Measurements from ENCODE around the gene DPP6.
A peak's percentile ranks its signal among the peaks of the same experiment; 100 is the strongest.

The DPP6 gene

GRCh38 chr7:154804449-154804848 is 752.3 kb downstream of the DPP6 start:
- TF ChIP-seq FOXM1 (IDR thresholded peaks at IDR 0.05; ENCODE audit: borderline replicate concordance) (no peak), NFRKB (IDR thresholded peaks at IDR 0.05) (no peak), ARNT (IDR thresholded peaks at IDR 0.05) (no peak), BHLHE40 (IDR thresholded peaks at IDR 0.05; ENCODE audit: borderline replicate concordance) (no peak), FOXK2 (IDR thresholded peaks at IDR 0.05) (no peak), SP1 (IDR thresholded peaks at IDR 0.05) (no peak), ELF4 (IDR thresholded peaks at IDR 0.05) (no peak), ZNF384 (IDR thresholded peaks at IDR 0.05) (no peak), CTBP1 (IDR thresholded peaks at IDR 0.05; ENCODE audit: borderline replicate concordance) (no peak), PKNOX1 (IDR thresholded peaks at IDR 0.05) (no peak), TARDBP (IDR thresholded peaks at IDR 0.05) (no peak), HDGF (IDR thresholded peaks at IDR 0.05; ENCODE audit: borderline replicate concordance) (no peak), L3MBTL2 (conservative IDR thresholded peaks at IDR 0.05) (no peak)
- POLR2A ChIA-PET = no interaction called here
- no peak for DNase-seq (ENCODE audit: extremely low spot score)
- CTCF ChIA-PET = no interaction called here

GRCh38 chr7:154812027-154812426 is 759.8 kb downstream of the DPP6 start:
- POLR2A ChIA-PET = no interaction called here
- CTCF ChIA-PET = no interaction called here
- no peak for TF ChIP-seq HDGF (IDR thresholded peaks at IDR 0.05; ENCODE audit: borderline replicate concordance)
- no peak for TF ChIP-seq FOXA1 (IDR thresholded peaks at IDR 0.05)
- TF ChIP-seq CTBP1 (IDR thresholded peaks at IDR 0.05; ENCODE audit: borderline replicate concordance) = no peak
- TF ChIP-seq BHLHE40 (IDR thresholded peaks at IDR 0.05; ENCODE audit: borderline replicate concordance) = no peak
- TF ChIP-seq ARNT (IDR thresholded peaks at IDR 0.05) = no peak
- no peak for TF ChIP-seq FOXK2 (IDR thresholded peaks at IDR 0.05)
- no peak for TF ChIP-seq SP1 (IDR thresholded peaks at IDR 0.05)
- TF ChIP-seq PKNOX1 (IDR thresholded peaks at IDR 0.05) = no peak
- TF ChIP-seq ZNF384 (IDR thresholded peaks at IDR 0.05) = no peak
- no peak for TF ChIP-seq TARDBP (IDR thresholded peaks at IDR 0.05)

GRCh38 chr7:154817224-154817896 is 765.2 kb downstream of the DPP6 start:
- no peak for TF ChIP-seq ARNT (IDR thresholded peaks at IDR 0.05)
- TF ChIP-seq TARDBP (IDR thresholded peaks at IDR 0.05) = peak; percentile 62; the same call in 1 of the 2 replicates
- TF ChIP-seq ELF4 (IDR thresholded peaks at IDR 0.05) = no peak
- 0 out of 2 replicates have a peak, but pooled peaks have one; percentile 17 for TF ChIP-seq LEF1 (IDR thresholded peaks at IDR 0.05; ENCODE audit: borderline replicate concordance)
- TF ChIP-seq CTBP1 (IDR thresholded peaks at IDR 0.05; ENCODE audit: borderline replicate concordance) = peak; percentile 48; the same call in 1 of the 2 replicates
- no peak for TF ChIP-seq ZNF384 (IDR thresholded peaks at IDR 0.05)
- no peak for TF ChIP-seq BHLHE40 (IDR thresholded peaks at IDR 0.05; ENCODE audit: borderline replicate concordance)
- TF ChIP-seq FOXK2 (IDR thresholded peaks at IDR 0.05) = no peak
- TF ChIP-seq SUZ12 (IDR thresholded peaks at IDR 0.05) = no peak
- no peak for TF ChIP-seq HDGF (IDR thresholded peaks at IDR 0.05; ENCODE audit: borderline replicate concordance)
- peak; percentile 89 for TF ChIP-seq PKNOX1 (IDR thresholded peaks at IDR 0.05)
- ChIA-PET POLR2A (no interaction called here), CTCF (no interaction called here)
- no peak for DNase-seq (ENCODE audit: extremely low spot score)

More at GRCh38 chr7:154812027-154812426, 759.8 kb downstream of the DPP6 start:
- DNase-seq (ENCODE audit: extremely low spot score) = no peak

GRCh38 chr7:154827007-154827406 is 774.8 kb downstream of the DPP6 start:
- no peak for TF ChIP-seq TARDBP (IDR thresholded peaks at IDR 0.05)
- TF ChIP-seq ARNT (IDR thresholded peaks at IDR 0.05) = no peak
- TF ChIP-seq CTBP1 (IDR thresholded peaks at IDR 0.05; ENCODE audit: borderline replicate concordance) = no peak
- TF ChIP-seq ELF4 (IDR thresholded peaks at IDR 0.05) = no peak
- no peak for TF ChIP-seq SUZ12 (IDR thresholded peaks at IDR 0.05)
- TF ChIP-seq PKNOX1 (IDR thresholded peaks at IDR 0.05) = no peak
- no peak for TF ChIP-seq BHLHE40 (IDR thresholded peaks at IDR 0.05; ENCODE audit: borderline replicate concordance)
- TF ChIP-seq FOXM1 (IDR thresholded peaks at IDR 0.05; ENCODE audit: borderline replicate concordance) = no peak
- no peak for TF ChIP-seq FOXA1 (IDR thresholded peaks at IDR 0.05)
- TF ChIP-seq FOXK2 (IDR thresholded peaks at IDR 0.05) = no peak
- no peak for TF ChIP-seq NFRKB (IDR thresholded peaks at IDR 0.05)
- no peak for TF ChIP-seq ZNF384 (IDR thresholded peaks at IDR 0.05)
- no peak for TF ChIP-seq L3MBTL2 (conservative IDR thresholded peaks at IDR 0.05)
- no peak for TF ChIP-seq HDGF (IDR thresholded peaks at IDR 0.05; ENCODE audit: borderline replicate concordance)
- ChIA-PET POLR2A (no interaction called here), CTCF (no interaction called here)
- DNase-seq (ENCODE audit: extremely low spot score) = no peak

- peak; percentile 64 for DNase-seq (ENCODE audit: extremely low spot score)
- ChIA-PET POLR2A (no interaction called here), CTCF (no interaction called here)
- TF ChIP-seq ELF4 (IDR thresholded peaks at IDR 0.05) (no peak), BHLHE40 (IDR thresholded peaks at IDR 0.05; ENCODE audit: borderline replicate concordance) (no peak), L3MBTL2 (conservative IDR thresholded peaks at IDR 0.05) (no peak), FOXA1 (IDR thresholded peaks at IDR 0.05) (no peak), FOXM1 (IDR thresholded peaks at IDR 0.05; ENCODE audit: borderline replicate concordance) (no peak)
Measured at GRCh38 chr7:154832557-154833138, 780.5 kb downstream of the DPP6 start.

Data from HEK293T (cell line).